Measurements from ENCODE around the gene SORT1.

- TF ChIP-seq, protein P1, sequence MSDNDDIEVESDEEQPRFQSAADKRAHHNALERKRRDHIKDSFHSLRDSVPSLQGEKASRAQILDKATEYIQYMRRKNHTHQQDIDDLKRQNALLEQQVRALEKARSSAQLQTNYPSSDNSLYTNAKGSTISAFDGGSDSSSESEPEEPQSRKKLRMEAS (IDR thresholded peaks at IDR 0.05; ENCODE audit: low read depth): no peak
- TF ChIP-seq, protein P2, sequence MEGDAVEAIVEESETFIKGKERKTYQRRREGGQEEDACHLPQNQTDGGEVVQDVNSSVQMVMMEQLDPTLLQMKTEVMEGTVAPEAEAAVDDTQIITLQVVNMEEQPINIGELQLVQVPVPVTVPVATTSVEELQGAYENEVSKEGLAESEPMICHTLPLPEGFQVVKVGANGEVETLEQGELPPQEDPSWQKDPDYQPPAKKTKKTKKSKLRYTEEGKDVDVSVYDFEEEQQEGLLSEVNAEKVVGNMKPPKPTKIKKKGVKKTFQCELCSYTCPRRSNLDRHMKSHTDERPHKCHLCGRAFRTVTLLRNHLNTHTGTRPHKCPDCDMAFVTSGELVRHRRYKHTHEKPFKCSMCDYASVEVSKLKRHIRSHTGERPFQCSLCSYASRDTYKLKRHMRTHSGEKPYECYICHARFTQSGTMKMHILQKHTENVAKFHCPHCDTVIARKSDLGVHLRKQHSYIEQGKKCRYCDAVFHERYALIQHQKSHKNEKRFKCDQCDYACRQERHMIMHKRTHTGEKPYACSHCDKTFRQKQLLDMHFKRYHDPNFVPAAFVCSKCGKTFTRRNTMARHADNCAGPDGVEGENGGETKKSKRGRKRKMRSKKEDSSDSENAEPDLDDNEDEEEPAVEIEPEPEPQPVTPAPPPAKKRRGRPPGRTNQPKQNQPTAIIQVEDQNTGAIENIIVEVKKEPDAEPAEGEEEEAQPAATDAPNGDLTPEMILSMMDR (IDR thresholded peaks at IDR 0.05): no peak
- TF ChIP-seq TCF12 (IDR thresholded peaks at IDR 0.05) (no peak), REST (IDR thresholded peaks at IDR 0.05; ENCODE audit: low read depth, low read length) (no peak), TAF1 (IDR thresholded peaks at IDR 0.05; ENCODE audit: borderline replicate concordance, low read depth, low read length) (no peak), NFIC (IDR thresholded peaks at IDR 0.05; ENCODE audit: borderline replicate concordance) (no peak), EP300 (IDR thresholded peaks at IDR 0.05; ENCODE audit: borderline replicate concordance in 1 of 2, low read depth in 1 of 2, low read length in 1 of 2) (no peak)
- TF ChIP-seq, protein P3, sequence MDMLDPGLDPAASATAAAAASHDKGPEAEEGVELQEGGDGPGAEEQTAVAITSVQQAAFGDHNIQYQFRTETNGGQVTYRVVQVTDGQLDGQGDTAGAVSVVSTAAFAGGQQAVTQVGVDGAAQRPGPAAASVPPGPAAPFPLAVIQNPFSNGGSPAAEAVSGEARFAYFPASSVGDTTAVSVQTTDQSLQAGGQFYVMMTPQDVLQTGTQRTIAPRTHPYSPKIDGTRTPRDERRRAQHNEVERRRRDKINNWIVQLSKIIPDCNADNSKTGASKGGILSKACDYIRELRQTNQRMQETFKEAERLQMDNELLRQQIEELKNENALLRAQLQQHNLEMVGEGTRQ (IDR thresholded peaks at IDR 0.05; ENCODE audit: borderline replicate concordance, low read depth, low read length): no peak
These were observed 106.7 kb downstream of the SORT1 start for GRCh38 chr1:109290998-109291397.
